Measurements from ENCODE around the gene SYNE2. TPM values are rescaled to one million over a fixed set of nuclear protein-coding genes. Genes with fewer than 3 reads are reported as not detected.

Gene SYNE2
- total and polyA plus RNA-seq, 2 donors (not counting 1 experiment from before 2014, with no cell fraction given), result 3.1 to 15.4 TPM

DNA sequence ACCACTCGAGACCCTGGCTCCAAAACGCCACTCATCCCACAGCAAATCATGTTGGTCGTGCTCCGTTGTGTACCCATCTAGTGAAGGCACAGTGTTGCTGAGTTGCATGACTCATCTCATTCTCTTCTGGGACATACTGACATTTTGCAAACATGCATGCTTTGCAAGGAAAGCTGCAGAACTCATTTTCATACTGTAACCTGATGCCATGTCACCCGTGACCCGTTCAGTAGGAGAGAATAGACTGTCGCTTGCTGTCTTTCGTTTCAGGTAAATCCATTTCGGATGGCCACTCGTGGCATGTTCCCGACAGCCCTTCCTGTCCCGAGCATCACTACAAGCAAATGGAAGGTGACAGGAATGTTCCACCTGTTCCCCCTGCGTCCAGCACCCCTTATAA is 363.2 kb downstream of the SYNE2 start:
- Histone ChIP-seq H3K79me2 (ENCODE audit: control insufficient read depth, insufficient read depth, low read length) (no peaks in the 10 kb centered on the region), H3K27me3 (ENCODE audit: control insufficient read depth, insufficient read depth, low read length) (no peaks in the 10 kb centered on the region), H3K4me3 (replicated peaks in 1 of 4; ENCODE audit: control extremely low read depth in 1 of 4, insufficient read depth in 1 of 4, low read depth in 3 of 4, low read length in 4 of 4) (no peak overlapping the region), H4K20me1 (ENCODE audit: control insufficient read depth, extremely low read depth, insufficient read depth, low read length) (no peaks in the 10 kb centered on the region), H2AFZ (ENCODE audit: low read length) (no peak overlapping the region), H3K9me3 (ENCODE audit: control insufficient read depth, insufficient read depth, low read depth, low read length) (no peaks in the 10 kb centered on the region), H3K36me3 (ENCODE audit: control insufficient read depth, insufficient read depth, low read length) (no peaks in the 10 kb centered on the region), H3K9ac (ENCODE audit: insufficient read depth, low read length) (no peak overlapping the region), H3K4me2 (ENCODE audit: extremely low read depth, insufficient read depth, low read length) (no peak overlapping the region), H3K27ac (ENCODE audit: insufficient read depth, low read length) (no peak overlapping the region), H3K4me1 (ENCODE audit: control insufficient read depth, extremely low read depth, insufficient read depth, low read length) (no peaks in the 10 kb centered on the region)
- no peak for TF ChIP-seq EZH2 (IDR thresholded peaks at IDR 0.05; ENCODE audit: low read length, missing control alignments)
- TF ChIP-seq, protein P1, sequence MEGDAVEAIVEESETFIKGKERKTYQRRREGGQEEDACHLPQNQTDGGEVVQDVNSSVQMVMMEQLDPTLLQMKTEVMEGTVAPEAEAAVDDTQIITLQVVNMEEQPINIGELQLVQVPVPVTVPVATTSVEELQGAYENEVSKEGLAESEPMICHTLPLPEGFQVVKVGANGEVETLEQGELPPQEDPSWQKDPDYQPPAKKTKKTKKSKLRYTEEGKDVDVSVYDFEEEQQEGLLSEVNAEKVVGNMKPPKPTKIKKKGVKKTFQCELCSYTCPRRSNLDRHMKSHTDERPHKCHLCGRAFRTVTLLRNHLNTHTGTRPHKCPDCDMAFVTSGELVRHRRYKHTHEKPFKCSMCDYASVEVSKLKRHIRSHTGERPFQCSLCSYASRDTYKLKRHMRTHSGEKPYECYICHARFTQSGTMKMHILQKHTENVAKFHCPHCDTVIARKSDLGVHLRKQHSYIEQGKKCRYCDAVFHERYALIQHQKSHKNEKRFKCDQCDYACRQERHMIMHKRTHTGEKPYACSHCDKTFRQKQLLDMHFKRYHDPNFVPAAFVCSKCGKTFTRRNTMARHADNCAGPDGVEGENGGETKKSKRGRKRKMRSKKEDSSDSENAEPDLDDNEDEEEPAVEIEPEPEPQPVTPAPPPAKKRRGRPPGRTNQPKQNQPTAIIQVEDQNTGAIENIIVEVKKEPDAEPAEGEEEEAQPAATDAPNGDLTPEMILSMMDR (conservative IDR thresholded peaks at IDR 0.05 in 1 of 2, IDR thresholded peaks at IDR 0.05 in 1 of 2; ENCODE audit: low read depth in 1 of 2, low read length in 2 of 2), result no peak
- no peak for DNase-seq (ENCODE audit: low read depth in 2 of 2)

DNA sequence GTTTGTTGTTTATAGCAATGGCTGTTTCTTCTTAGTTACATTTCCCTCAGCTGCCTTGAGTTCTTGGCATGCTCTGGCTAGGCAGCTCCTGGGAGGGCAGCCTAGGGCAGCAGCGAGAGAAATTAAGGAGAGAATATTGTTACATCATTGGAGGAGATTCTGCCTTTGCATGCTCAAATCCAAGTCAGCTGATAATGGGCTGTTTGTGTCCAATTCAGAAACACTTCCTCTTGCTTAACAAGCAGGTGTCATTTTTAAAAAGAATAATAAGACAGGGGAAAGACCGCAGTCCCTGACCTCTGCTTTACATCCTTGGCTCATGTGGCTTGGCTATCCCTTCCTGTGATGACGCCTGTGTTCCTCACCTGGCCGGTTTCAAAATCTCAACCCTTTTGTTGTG is 364.5 kb downstream of the SYNE2 start:
- TF ChIP-seq, protein P1 (conservative IDR thresholded peaks at IDR 0.05 in 1 of 2, IDR thresholded peaks at IDR 0.05 in 1 of 2; ENCODE audit: low read depth in 1 of 2, low read length in 2 of 2), result no peak
- TF ChIP-seq EZH2 (IDR thresholded peaks at IDR 0.05; ENCODE audit: low read length, missing control alignments), result no peak
- H4K20me1 ChIP-seq (ENCODE audit: control insufficient read depth, extremely low read depth, insufficient read depth, low read length), result no peaks in the 10 kb centered on the region
- H3K27ac ChIP-seq (ENCODE audit: insufficient read depth, low read length), result no peak overlapping the region
- H3K4me1 ChIP-seq (ENCODE audit: control insufficient read depth, extremely low read depth, insufficient read depth, low read length), result no peaks in the 10 kb centered on the region
- H3K4me2 ChIP-seq (ENCODE audit: extremely low read depth, insufficient read depth, low read length), result no peak overlapping the region
- no peaks in the 10 kb centered on the region for H3K36me3 ChIP-seq (ENCODE audit: control insufficient read depth, insufficient read depth, low read length)
- no peaks in the 10 kb centered on the region for H3K79me2 ChIP-seq (ENCODE audit: control insufficient read depth, insufficient read depth, low read length)
- no peak for DNase-seq (ENCODE audit: low read depth in 2 of 2)
- H2AFZ ChIP-seq (ENCODE audit: low read length), result no peak overlapping the region
- no peak overlapping the region for H3K9ac ChIP-seq (ENCODE audit: insufficient read depth, low read length)
- H3K9me3 ChIP-seq (ENCODE audit: control insufficient read depth, insufficient read depth, low read depth, low read length), result no peaks in the 10 kb centered on the region
- no peaks in the 10 kb centered on the region for H3K27me3 ChIP-seq (ENCODE audit: control insufficient read depth, insufficient read depth, low read length)
- no peak overlapping the region for H3K4me3 ChIP-seq (replicated peaks in 1 of 4; ENCODE audit: control extremely low read depth in 1 of 4, insufficient read depth in 1 of 4, low read depth in 3 of 4, low read length in 4 of 4)

DNA sequence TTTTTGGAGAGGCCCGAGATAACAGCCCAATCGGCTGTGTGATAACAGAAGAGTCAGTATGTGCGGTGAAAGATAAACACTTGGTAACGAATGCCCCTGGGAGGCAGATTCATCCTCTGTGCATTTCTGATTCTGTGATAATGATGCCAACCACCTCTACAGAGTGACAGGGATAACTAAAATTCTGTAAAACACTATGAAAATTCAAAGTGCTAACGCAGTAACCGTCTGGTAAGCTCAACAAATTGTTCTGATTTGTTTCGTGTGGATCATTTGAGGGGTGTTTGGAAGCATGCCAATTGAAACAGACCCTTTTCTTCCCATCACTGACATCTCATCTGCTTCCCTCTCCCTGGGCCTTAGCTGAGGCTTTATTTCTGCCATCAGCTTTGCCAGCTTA is 365.0 kb downstream of the SYNE2 start:
- H3K9ac ChIP-seq (ENCODE audit: insufficient read depth, low read length), result no peak overlapping the region
- H4K20me1 ChIP-seq (ENCODE audit: control insufficient read depth, extremely low read depth, insufficient read depth, low read length), result no peaks in the 10 kb centered on the region
- no peaks in the 10 kb centered on the region for H3K79me2 ChIP-seq (ENCODE audit: control insufficient read depth, insufficient read depth, low read length)
- H3K4me2 ChIP-seq (ENCODE audit: extremely low read depth, insufficient read depth, low read length), result no peak overlapping the region
- H3K4me3 ChIP-seq (replicated peaks in 1 of 4; ENCODE audit: control extremely low read depth in 1 of 4, insufficient read depth in 1 of 4, low read depth in 3 of 4, low read length in 4 of 4), result no peak overlapping the region
- no peaks in the 10 kb centered on the region for H3K4me1 ChIP-seq (ENCODE audit: control insufficient read depth, extremely low read depth, insufficient read depth, low read length)
- TF ChIP-seq EZH2 (IDR thresholded peaks at IDR 0.05; ENCODE audit: low read length, missing control alignments), result no peak
- TF ChIP-seq, protein P1 (conservative IDR thresholded peaks at IDR 0.05 in 1 of 2, IDR thresholded peaks at IDR 0.05 in 1 of 2; ENCODE audit: low read depth in 1 of 2, low read length in 2 of 2), result no peak
- no peak overlapping the region for H2AFZ ChIP-seq (ENCODE audit: low read length)
- DNase-seq (ENCODE audit: low read depth in 2 of 2), result no peak
- no peaks in the 10 kb centered on the region for H3K9me3 ChIP-seq (ENCODE audit: control insufficient read depth, insufficient read depth, low read depth, low read length)
- no peak overlapping the region for H3K27ac ChIP-seq (ENCODE audit: insufficient read depth, low read length)
- no peaks in the 10 kb centered on the region for H3K36me3 ChIP-seq (ENCODE audit: control insufficient read depth, insufficient read depth, low read length)
- H3K27me3 ChIP-seq (ENCODE audit: control insufficient read depth, insufficient read depth, low read length), result no peaks in the 10 kb centered on the region

All from fibroblast of lung (primary cell).